ENCODE results near the gene HUS1B.

The HUS1B gene

DNA sequence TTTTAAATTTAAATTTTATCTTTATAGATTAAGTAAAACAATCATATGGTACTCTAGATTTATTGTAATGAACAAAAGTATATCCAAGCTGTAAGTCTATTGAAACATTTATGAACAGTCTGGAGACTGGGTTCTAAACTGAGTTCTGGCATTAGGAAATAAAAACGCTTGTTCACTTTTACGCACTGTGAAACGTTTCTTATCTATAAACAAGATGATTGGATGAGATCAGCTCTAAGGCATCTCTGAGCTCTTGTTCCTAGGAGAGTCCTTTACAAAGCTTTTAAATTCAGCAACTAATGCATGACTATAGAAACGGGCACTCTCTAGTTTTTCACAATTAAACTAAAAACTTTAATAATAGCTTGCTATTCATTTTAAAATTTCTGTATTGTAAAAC lies 6.8 kb downstream of the HUS1B start:
- no peak overlapping the region for H3K4me3 ChIP-seq (ENCODE audit: low read depth, low read length)
- DNase-seq (ENCODE audit: low read depth) = no peak
- TF ChIP-seq, protein P1, sequence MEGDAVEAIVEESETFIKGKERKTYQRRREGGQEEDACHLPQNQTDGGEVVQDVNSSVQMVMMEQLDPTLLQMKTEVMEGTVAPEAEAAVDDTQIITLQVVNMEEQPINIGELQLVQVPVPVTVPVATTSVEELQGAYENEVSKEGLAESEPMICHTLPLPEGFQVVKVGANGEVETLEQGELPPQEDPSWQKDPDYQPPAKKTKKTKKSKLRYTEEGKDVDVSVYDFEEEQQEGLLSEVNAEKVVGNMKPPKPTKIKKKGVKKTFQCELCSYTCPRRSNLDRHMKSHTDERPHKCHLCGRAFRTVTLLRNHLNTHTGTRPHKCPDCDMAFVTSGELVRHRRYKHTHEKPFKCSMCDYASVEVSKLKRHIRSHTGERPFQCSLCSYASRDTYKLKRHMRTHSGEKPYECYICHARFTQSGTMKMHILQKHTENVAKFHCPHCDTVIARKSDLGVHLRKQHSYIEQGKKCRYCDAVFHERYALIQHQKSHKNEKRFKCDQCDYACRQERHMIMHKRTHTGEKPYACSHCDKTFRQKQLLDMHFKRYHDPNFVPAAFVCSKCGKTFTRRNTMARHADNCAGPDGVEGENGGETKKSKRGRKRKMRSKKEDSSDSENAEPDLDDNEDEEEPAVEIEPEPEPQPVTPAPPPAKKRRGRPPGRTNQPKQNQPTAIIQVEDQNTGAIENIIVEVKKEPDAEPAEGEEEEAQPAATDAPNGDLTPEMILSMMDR (IDR thresholded peaks at IDR 0.05; ENCODE audit: low read depth, low read length, missing control alignments) = no peak

DNA sequence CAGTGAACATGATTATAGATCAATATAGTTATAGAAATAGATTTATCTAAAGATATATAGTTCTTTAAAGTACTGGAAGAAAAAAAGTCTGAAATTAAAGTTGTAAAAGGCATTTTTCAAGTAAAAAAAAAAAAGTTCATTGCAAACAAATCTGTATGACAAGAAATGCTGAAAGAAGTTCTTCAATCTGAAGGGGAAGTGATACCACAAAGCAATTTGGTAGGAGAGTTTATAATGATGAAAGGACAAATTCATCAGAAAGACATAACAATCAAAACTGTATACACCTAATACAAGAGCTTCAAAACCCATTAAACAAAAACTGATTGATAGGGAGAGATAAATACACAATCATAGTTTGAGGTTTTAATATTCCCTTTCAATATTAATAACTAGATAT lies 14.1 kb downstream of the HUS1B start:
- TF ChIP-seq, protein P1 (IDR thresholded peaks at IDR 0.05; ENCODE audit: low read depth, low read length, missing control alignments) = no peak
- no peak overlapping the region for H3K4me3 ChIP-seq (ENCODE audit: low read depth, low read length)
- DNase-seq (ENCODE audit: low read depth) = no peak

DNA sequence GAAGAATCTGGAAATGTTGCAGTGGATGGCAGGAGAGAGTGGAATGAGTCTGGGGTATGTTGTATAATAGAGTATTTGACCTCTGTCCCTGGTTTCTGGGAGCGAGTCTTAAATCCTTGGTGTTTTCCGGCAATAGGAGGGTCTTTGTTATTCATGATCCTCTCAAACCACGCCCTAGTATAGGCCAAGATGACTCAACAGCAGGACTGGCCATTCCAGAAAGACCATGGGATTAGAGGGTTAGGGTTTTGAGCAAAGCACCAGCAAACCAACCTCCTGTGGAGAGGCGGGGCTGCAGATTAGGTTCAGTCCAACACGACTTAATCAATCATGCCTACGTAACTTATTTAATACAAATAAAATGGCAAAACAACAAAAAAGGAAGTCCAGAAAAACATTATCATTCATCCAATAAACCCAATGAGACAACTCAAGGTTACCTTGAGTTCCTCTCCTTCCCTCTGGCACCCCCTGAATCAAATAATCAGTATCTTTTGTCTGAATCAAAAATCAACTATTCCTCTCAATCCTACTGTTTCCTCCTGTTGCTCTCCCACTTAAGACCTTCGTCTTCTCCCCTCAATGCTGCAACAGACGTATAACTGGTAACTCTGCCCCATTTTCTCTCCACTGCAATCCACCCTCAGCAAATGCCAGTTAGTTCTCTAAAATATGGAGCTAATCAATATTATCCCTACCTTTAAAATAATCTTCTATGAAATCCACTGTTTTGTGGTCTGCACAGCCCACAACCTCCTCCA lies 15.5 kb downstream of the HUS1B start:
- H3K4me3 ChIP-seq (ENCODE audit: low read depth, low read length) = no peak overlapping the region
- TF ChIP-seq, protein P1 (IDR thresholded peaks at IDR 0.05; ENCODE audit: low read depth, low read length, missing control alignments) = no peak
- no peak for DNase-seq (ENCODE audit: low read depth)

DNA sequence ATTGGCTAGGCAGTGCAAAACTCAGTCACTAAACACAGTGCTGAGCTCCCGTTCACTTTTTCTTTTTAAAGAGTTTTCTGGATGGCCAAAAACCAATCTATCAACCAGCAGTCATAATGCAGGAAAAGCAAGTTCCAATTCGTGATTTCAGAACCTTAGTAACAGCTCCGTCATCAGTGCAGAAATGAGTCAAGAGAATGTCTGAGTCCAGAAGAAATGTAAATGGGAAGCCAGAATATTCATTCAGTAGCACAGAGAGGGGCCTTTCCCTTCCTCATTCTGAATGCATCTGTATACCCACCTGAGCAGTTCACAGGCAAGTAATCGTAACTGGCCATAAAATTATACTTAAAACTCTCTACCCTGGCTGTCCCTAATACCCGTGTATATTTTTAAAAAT lies 20.4 kb downstream of the HUS1B start:
- H3K4me3 ChIP-seq (ENCODE audit: low read depth, low read length) = no peak overlapping the region
- TF ChIP-seq, protein P1 (IDR thresholded peaks at IDR 0.05; ENCODE audit: low read depth, low read length, missing control alignments) = no peak
- peak; percentile 33 for DNase-seq (ENCODE audit: low read depth)

DNA sequence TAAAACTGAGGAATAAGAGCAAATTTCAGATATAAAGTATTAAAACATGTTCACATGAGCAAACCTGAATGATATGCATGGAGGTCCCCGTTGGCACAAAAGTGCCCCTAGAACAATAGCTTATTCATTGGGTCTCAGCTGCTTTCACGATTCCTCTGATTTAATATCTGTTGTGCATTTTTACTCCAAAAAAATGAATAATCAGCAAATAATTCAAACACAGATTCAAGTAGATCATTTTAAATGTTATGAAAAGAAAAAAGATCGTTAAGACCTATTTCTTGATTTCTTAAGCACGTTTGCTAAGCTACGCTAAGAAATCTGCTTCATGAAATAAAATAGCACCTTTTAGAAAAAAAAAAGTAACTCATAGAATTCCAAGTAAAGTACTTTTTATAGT lies 21.7 kb downstream of the HUS1B start:
- no peak for DNase-seq (ENCODE audit: low read depth)
- TF ChIP-seq, protein P1 (IDR thresholded peaks at IDR 0.05; ENCODE audit: low read depth, low read length, missing control alignments) = no peak
- H3K4me3 ChIP-seq (ENCODE audit: low read depth, low read length) = no peak overlapping the region

DNA sequence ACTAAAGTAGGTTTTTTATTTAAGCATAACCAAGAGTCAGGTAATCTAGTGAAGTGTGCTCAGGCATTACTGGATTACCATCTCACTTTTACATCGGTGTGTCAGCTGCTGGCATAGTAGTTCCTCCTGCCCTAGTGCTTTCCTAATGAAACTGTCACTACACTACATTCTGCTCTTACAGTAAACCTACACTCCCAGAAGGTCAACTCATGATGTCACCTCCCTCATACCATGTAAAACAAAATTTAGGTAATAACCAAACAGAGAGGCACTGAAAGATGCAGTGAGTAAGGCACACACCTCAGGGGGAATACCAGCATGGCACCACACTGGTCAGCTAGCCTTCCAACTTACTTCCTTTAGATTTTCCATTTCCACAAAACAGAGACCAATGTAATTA lies 23.3 kb downstream of the HUS1B start:
- TF ChIP-seq, protein P1 (IDR thresholded peaks at IDR 0.05; ENCODE audit: low read depth, low read length, missing control alignments) = no peak
- no peak overlapping the region for H3K4me3 ChIP-seq (ENCODE audit: low read depth, low read length)
- no peak for DNase-seq (ENCODE audit: low read depth)

DNA sequence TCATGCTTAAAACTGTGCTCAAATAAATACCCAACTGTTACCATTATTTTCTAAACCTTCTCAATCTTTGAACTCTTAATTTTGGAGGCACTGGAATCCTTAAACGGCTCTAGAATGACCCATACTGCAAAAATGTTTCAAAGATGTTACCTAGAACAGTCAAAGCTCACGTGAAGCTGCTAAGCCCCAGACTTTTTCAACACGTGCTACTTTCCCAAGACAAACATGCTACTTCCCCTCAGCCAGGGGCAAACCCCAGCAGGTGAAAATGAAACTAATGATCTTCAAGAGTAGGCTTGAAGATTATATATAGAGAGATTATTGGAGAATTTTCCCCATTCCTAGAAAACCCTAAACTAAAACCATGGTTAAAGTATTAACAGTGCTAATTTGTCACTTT lies 28.1 kb downstream of the HUS1B start:
- no peak overlapping the region for H3K4me3 ChIP-seq (ENCODE audit: low read depth, low read length)
- TF ChIP-seq, protein P1 (IDR thresholded peaks at IDR 0.05; ENCODE audit: low read depth, low read length, missing control alignments) = no peak
- DNase-seq (ENCODE audit: low read depth) = no peak

Data from GM12864 (cell line).